ENCODE measurements around the gene LRG1.

The LRG1 gene

GRCh38 chr19:4536798-4537197 is 3.0 kb downstream of the LRG1 start:
- DNase-seq (ENCODE audit: extremely low spot score), result no peak
- TF ChIP-seq, protein P1, sequence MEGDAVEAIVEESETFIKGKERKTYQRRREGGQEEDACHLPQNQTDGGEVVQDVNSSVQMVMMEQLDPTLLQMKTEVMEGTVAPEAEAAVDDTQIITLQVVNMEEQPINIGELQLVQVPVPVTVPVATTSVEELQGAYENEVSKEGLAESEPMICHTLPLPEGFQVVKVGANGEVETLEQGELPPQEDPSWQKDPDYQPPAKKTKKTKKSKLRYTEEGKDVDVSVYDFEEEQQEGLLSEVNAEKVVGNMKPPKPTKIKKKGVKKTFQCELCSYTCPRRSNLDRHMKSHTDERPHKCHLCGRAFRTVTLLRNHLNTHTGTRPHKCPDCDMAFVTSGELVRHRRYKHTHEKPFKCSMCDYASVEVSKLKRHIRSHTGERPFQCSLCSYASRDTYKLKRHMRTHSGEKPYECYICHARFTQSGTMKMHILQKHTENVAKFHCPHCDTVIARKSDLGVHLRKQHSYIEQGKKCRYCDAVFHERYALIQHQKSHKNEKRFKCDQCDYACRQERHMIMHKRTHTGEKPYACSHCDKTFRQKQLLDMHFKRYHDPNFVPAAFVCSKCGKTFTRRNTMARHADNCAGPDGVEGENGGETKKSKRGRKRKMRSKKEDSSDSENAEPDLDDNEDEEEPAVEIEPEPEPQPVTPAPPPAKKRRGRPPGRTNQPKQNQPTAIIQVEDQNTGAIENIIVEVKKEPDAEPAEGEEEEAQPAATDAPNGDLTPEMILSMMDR (IDR thresholded peaks at IDR 0.05; ENCODE audit: control extremely low read depth, extremely low read depth, low read depth, missing control alignments), result no peak
- ChIA-PET POLR2A (no interaction called here), CTCF (interaction anchor here (4.1 kb wide), 1 partner anchor 12 kb away, joined by 64 read pairs; no protein-coding TSS in a partner anchor)

DNA sequence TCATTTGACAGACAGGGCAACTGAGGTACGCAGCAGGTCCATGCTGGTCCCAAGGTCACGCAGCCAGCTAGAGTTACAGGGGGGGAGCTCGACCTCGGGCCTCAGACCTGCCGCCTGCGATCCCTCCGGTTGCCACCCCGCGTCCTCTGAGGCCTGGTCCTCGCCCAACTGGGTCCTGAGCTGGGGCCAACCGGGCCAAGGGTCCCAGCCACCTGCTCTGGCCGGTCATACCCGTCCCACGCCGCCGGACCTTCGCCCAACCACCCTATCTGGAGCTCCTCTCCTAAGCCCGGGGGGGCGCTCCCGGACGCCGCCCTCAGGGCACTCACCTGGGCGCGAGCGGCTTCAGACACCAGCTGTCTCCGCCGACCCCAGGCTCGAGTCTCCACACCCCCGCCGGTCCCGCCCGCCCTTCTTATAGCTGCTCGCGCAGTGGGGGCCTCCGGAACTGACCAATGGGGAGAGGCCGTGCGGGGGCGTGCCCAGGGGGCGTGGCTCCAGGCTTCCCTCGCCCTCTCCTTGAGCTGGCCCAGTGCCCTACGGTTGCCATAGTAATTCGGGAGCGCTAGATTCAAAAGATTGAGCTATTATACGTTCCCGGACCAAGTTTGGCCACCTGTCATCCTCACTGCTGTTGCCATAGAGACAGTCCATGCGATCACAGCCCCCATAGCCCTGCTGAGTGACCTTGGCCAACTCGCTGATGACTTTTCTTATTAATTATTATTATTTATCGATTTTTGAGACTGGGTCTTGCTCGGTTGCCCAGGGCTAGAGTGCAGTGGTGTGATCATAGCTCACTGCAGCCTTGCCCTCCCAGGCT is 4.8 kb downstream of the LRG1 start, which contains the start of gene PLIN5:
PLIN5 (minus strand) TSS at position 389 of the 823 bp plus-strand sequence. CDS start 1,150 bp downstream, outside the sequence.
- DNase-seq (ENCODE audit: extremely low spot score), result peak; percentile 61
- TF ChIP-seq, protein P1 (IDR thresholded peaks at IDR 0.05; ENCODE audit: control extremely low read depth, extremely low read depth, low read depth, missing control alignments), result no peak
- POLR2A ChIA-PET, result no interaction called here
- CTCF ChIA-PET, result interaction anchor here (0.9 to 4.1 kb wide), 9 partner anchors 11 to 268 kb away, joined by 3 to 64 read pairs (median 4); partner anchors contain the start of gene SH3GL1

GRCh38 chr19:4533835-4534424 is 5.9 kb downstream of the LRG1 start:
- CTCF ChIA-PET, result interaction anchor here (1.6 to 4.1 kb wide), 3 partner anchors 9 to 267 kb away, joined by 4 to 64 read pairs (median 8); no protein-coding TSS in a partner anchor
- DNase-seq (ENCODE audit: extremely low spot score), result no peak
- TF ChIP-seq, protein P1 (IDR thresholded peaks at IDR 0.05; ENCODE audit: control extremely low read depth, extremely low read depth, low read depth, missing control alignments), result no peak
- POLR2A ChIA-PET, result no interaction called here

DNA sequence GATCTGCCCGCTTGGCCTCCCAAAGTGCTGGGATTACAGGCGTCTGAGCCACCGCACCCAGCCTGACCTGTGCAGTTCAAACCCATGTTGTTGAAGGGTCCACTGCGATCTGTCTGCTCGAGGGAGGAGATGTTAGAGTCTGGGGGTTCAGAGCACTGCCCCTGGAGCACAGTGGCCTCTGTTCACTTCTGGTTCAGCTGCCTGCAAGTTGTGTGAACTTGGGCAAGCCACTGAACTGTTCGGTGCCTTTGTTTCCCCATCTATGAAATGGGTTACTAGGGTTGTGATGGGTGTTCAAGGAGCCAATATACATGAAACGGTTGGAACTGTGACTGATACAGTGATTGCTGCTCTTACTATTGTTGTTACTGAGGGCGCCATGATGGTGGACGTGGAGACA is 6.5 kb downstream of the LRG1 start:
- ChIA-PET POLR2A (no interaction called here), CTCF (interaction anchor here (1.0 to 4.1 kb wide), 2 partner anchors 9 kb away, joined by 4 to 64 read pairs; no protein-coding TSS in a partner anchor)
- TF ChIP-seq, protein P1 (IDR thresholded peaks at IDR 0.05; ENCODE audit: control extremely low read depth, extremely low read depth, low read depth, missing control alignments), result no peak
- DNase-seq (ENCODE audit: extremely low spot score), result no peak

DNA sequence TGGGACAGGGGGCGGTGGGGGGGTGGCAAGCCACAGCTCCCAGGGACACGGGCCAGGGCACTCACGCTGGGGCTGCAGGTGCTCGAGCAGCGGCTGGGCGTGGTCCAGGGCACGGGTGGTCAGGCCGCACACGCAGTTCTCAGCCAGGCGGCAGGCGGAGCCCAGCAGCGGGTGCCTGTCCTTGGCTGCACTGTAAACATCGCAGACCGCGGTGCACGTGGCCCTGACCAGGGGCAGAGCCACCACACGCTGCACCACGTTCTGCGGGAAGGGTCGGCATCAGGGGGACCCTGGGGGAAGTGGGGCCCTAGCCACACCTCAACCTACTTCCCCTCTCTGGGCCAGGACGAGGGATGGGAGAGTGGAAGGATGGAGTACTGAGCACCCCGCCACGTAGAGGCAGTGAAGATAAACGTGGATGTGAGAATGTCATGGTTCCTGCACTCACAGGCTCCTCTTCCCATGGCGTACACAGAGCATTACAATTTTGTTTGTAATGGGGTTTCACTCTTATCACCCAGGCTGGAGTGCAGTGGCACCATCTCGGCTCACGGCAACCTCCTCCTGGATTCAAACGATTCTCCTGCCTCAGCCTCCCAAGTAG is 8.2 kb downstream of the LRG1 start:
- ChIA-PET CTCF (no interaction called here), POLR2A (no interaction called here)
- TF ChIP-seq, protein P1 (IDR thresholded peaks at IDR 0.05; ENCODE audit: control extremely low read depth, extremely low read depth, low read depth, missing control alignments), result no peak
- DNase-seq (ENCODE audit: extremely low spot score), result no peak

- DNase-seq (ENCODE audit: extremely low spot score), result no peak
- TF ChIP-seq, protein P1 (IDR thresholded peaks at IDR 0.05; ENCODE audit: control extremely low read depth, extremely low read depth, low read depth, missing control alignments), result no peak
- POLR2A ChIA-PET, result no interaction called here
- CTCF ChIA-PET, result no interaction called here
These were observed 9.8 kb downstream of the LRG1 start for GRCh38 chr19:4529924-4530522.
